GM18868 (cell line): ENCODE measurements around the gene PTPN3.
A peak's percentile ranks its signal among the peaks of the same experiment; 100 is the strongest.

Experiments used
- ATAC-seq: cut with Tn5 transposase; IDR thresholded peaks from one replicate; pipeline ENCODE4 v1.9.1; 2021; ENCODE audit warnings: mild to moderate bottlenecking, moderate library complexity; ENCODE audit not compliant: unreplicated experiment

PTPN3 gene

GRCh38 chr9:109455391-109455790 is 42.7 kb downstream of the PTPN3 start:
- no peak for ATAC-seq

GRCh38 chr9:109454601-109455155 is 43.4 kb downstream of the PTPN3 start:
- no peak for ATAC-seq

GRCh38 chr9:109454041-109454440 is 44.1 kb downstream of the PTPN3 start:
- ATAC-seq: no peak

GRCh38 chr9:109453210-109453842 is 44.8 kb downstream of the PTPN3 start:
- no peak for ATAC-seq

GRCh38 chr9:109452761-109453160 is 45.3 kb downstream of the PTPN3 start:
- ATAC-seq: no peak

GRCh38 chr9:109451311-109452025 is 46.6 kb downstream of the PTPN3 start:
- no peak for ATAC-seq

GRCh38 chr9:109450346-109450745 is 47.8 kb downstream of the PTPN3 start:
- ATAC-seq: no peak

GRCh38 chr9:109449036-109449798 is 48.9 kb downstream of the PTPN3 start:
- ATAC-seq: no peak

- ATAC-seq: no peak
Observed at GRCh38 chr9:109448223-109448622, 49.9 kb downstream of the PTPN3 start.

GRCh38 chr9:109447329-109448076 is 50.6 kb downstream of the PTPN3 start:
- ATAC-seq: no peak

GRCh38 chr9:109444771-109445320 is 53.3 kb downstream of the PTPN3 start:
- no peak for ATAC-seq

GRCh38 chr9:109442716-109443115 is 55.4 kb downstream of the PTPN3 start:
- no peak for ATAC-seq

- ATAC-seq: no peak
Observed at GRCh38 chr9:109441296-109441695, 56.8 kb downstream of the PTPN3 start.

GRCh38 chr9:109440797-109441287 is 57.3 kb downstream of the PTPN3 start:
- ATAC-seq: peak; percentile 97

GRCh38 chr9:109440117-109440515 is 58.0 kb downstream of the PTPN3 start:
- ATAC-seq: peak; percentile 29

- no peak for ATAC-seq
Observed at GRCh38 chr9:109439378-109440116, 58.6 kb downstream of the PTPN3 start.

GRCh38 chr9:109437286-109437685 is 60.8 kb downstream of the PTPN3 start:
- no peak for ATAC-seq

- no peak for ATAC-seq
Observed at GRCh38 chr9:109436071-109436470, 62.0 kb downstream of the PTPN3 start.

GRCh38 chr9:109433476-109433875 is 64.6 kb downstream of the PTPN3 start:
- ATAC-seq: no peak

- no peak for ATAC-seq
Observed at GRCh38 chr9:109430231-109430630, 67.9 kb downstream of the PTPN3 start.
